DMS 273 (cell line): ENCODE measurements around the gene TFDP1.
A peak's percentile ranks its signal among the peaks of the same experiment; 100 is the strongest.

Experiments used
- DNase-seq: peaks from one replicate; lab custom pipeline; 2025; ENCODE audit not compliant: unreplicated experiment; lab: John Stamatoyannopoulos, UW

The TFDP1 gene

DNA sequence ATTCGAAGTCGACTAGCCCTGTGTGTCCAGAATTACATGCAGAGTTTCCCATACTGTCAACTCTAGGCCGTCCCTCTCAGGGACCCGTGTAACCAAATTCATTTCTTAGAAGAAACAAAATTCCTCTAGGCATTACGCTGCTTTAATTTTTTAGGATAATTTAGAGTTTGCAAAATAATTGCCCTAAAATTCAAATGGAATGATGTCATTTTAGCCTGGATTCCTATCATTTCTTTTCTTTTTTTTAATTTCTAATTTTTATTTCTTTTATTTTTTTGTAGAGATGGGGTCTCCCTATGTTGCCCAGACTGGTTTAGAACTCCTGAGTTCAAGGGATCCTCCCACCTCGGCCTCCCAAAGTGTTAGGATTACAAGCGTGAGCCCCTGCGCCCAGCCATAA is 74.8 kb downstream of the TFDP1 start:
- no peak for DNase-seq

DNA sequence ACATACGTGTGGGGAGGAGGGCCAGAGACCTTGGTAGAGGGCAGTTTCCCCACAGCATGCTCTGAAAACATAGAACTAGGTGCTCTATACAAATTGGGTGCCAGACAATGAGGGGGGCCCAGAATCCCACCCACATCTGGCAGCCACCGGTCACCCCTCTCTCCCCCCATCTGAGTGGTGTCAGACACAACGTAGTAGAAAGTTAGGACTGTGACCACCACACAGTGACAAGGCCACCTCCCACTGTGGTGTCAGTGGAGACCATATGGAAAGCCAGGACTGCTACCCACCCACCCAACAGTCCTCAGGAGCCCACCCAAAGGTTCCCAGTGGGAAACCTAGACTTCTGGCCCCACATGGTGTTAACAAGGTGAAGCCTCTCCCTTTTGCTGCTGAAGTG is 75.5 kb downstream of the TFDP1 start:
- DNase-seq: no peak

DNA sequence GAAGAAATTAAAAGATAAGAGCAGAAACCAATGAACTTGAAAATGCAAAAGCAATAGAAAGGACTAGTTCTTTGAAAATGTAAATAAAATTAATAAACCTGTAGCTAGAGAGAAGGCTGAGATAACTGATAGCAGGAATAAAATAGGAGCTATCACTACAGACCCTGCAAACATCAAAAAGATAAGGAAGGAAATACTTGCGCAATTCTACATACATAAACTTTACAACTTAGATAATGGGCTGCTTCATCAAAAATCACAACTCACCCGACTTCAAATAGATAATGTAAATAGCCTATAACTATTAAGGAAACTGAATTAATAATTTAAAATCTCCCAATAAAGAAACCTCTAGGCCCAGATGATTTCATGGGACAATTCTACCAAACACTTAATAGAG is 77.0 kb downstream of the TFDP1 start:
- DNase-seq: no peak

DNA sequence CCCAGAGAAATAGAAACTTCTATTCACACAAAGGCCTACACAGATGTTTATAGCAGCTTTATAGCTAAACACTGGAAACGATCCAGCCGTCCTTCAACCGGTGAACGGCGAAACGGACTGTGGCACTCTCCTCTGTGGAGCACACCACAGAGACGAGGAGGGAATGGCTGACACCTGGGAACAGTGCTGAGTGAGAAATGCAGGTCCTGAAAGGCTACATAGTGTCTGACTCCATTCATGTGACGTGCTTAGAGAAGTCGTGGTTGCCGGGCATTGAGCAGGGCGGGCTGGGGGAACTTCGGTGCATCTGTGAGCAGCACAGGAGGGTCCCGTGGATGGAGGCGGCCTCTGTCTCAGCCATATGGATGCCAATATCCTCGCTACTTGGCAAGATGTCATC is 79.4 kb downstream of the TFDP1 start:
- DNase-seq: peak; percentile 53

DNA sequence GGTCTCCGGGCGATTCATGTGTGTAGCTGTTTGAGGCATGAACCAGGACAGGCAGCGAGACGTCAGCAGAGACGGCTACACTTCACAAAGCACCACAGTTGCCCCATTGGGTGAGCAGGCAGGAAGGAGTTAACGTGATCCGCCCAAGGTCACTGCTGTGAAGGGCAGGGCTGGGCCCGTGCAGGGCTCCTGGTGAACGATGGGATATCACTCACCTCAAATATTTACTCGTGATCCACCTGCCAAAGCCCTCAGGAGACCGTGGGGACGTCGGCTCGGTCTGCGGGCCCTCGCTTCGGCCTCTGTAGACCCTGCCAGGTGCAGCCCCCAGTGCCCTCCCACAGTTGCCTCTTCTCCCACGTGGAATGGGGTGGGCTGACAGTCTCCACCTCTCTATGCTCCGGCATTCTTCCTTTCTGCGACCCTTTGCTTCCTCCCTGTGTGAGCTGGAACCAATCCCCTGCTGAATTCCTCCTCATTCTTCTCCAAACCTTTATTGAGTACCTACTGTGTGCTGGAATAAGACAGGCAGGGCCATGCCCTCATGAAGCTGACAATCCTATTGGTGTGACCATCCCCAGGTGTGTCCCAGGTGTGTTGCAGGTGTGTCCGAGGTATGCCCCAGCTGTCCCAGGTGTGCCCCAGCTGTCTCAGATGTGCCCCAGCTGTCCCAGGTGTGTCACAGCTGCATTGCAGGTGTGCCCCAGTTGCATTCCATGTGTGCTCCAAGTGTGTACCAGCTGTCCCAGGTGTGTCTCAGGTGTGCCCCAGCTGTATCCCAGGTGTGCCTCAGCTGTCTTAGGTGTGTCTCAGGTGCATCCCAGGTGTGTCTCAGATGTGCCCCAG is 80.4 kb downstream of the TFDP1 start:
- DNase-seq: no peak

DNA sequence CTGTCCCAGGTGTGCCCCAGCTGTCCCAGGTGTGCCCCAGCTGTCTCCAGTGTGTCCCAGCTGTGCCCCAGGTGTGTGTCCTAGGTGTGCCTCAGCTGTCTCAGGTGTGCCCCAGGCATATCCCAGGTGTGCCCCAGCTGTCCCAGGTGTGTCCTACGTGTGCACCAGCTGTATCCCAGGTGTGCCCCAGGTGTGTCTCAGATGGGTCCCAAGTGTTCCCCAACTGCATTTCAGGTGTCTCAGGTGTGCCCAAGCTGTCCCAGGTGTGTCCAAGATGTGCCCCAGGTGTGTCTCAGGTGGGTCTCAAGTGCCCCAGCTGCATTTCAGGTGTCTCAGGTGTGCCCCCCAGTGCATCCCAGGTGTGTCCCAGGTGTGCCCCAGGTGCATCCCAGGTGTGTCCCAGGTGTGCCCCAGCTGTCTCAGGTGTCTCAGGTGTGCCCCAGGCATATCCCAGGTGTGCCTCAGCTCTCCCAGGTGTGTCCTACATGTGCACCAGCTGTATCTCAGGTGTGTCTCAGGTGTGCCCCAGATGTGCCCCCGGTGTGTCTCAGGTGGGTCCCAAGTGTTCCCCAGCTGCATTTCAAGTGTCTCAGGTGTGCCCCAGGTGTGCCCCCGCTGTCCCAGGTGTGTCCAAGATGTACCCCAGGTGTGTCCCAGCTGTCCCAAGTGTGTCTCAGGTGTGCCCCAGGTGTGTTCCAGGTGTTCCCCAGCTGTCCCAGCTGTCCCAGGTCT is 81.2 kb downstream of the TFDP1 start:
- DNase-seq: no peak

DNA sequence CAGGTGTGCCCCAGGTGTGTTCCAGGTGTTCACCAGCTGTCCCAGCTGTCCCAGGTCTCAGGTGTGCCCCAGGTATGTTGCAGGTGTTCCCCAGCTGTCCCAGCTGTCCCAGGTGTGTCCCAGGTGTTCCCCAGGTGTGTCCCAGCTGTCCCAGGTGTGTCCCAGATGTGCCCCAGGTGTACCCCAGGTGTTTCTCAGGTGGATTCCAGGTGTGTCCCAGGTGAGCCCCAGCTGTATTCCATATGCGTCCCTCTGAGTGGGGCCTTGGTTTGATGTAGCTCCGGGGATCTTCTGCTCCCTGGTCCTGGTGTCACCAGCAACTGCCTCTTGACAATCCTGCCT is 81.7 kb downstream of the TFDP1 start:
- DNase-seq: no peak

DNA sequence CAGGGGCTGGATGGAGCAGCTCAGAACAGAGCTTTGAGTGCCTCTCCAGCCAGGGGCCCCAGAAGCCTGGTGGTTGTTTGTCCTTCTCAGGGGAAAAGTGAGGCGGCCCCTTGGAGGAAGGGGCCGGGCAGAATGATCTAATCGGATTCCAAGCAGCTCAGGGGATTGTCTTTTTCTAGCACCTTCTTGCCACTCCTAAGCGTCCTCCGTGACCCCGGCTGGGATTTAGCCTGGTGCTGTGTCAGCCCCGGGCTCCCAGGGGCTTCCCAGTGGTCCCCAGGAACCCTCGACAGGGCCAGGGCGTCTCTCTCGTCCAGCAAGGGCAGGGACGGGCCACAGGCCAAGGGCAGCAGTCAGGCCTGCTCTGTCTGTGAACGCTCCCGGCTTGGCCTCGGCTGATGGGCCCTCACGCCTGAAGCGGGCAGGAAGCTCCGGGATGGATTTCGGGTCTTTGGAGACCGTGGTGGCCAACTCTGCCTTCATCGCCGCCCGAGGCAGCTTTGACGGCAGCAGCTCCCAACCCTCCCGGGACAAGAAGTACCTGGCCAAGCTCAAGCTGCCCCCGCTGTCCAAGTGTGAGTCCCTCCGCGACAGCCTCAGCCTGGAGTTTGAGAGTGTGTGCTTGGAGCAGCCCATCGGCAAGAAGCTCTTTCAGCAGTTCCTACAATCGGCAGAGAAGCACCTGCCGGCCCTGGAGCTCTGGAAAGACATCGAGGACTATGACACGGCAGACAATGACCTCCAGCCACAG is 82.6 kb downstream of the TFDP1 start, which contains the start of gene GRK1:
GRK1 (plus strand) TSS at position 269 of the 751 bp plus-strand sequence; CDS start at position 437, 168 bp downstream.
- peak; percentile 17 for DNase-seq

DNA sequence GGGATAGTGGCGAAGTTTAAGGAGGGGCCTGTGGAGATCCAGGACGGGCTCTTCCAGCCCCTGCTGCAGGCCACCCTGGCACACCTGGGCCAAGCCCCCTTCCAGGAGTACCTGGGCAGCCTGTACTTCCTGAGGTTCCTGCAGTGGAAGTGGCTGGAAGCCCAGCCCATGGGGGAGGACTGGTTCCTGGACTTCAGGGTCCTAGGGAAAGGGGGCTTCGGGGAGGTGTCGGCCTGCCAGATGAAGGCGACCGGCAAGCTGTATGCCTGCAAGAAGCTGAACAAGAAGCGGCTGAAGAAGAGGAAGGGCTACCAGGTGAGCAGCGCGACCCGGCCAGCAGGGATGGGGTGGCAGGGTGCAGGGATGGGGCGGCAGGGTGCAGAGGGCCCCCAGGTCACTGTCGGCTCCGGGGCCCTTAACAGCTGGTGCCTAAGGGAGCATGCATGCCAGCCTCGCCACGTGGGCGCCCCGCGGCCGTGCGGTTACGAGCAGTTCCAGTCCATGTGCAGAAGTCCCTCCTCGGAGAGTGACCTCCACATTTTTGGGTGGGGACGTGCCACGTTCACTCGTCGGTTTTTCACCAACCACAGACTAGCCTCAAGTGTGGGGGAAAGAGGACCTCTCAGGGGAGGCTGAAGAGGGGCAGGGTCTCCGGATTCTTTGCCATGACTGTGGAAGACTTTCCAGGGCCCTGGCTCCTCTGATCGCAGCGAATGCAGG is 83.4 kb downstream of the TFDP1 start:
- no peak for DNase-seq

DNA sequence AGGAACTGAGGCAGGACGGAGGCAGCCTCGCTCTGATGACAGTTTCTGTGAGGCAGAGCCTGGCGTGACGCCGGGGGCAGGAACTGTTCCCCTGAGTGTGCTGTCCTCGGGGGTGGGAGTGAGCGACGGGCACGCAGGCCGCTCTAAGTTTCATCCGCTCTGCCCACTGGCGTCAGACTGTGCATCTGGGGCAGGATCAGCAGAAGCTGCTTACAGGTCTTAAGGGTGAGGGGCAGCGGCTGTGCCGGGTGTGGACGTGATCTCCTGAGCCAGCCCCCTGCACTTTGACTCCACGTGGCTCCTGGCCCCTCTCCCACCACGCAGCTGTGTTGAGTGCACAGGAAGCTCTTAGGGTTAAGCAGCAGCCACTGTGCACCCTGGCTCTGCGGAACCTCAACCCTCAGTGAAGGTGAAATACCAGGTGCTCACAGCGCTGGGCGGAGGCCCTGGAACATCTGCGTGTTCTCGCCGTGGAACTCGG is 84.0 kb downstream of the TFDP1 start:
- no peak for DNase-seq

DNA sequence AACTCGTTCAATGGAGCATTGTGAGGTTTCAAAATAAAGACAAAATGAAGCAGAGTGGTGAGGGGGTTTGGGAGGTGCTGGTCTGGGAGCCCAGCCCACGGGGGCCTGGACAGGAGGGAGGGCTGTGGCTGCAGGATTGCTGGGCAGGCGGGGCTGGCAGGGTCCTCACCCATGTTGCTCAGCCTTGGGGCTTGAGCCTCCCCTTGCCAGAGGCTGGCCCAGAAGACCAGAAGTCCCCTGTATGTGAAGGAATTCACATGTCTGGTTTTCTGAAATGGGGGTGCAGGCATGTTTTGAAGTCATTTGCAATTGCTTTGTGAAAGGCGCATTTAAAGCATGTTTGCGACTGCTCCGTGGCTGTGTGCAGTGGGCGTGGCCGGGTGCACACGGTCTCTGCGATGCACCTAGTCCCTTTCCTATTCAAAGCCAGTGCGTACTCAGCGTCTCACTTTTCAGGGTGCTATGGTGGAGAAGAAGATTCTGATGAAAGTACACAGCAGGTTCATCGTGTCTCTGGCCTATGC is 84.7 kb downstream of the TFDP1 start:
- no peak for DNase-seq

DNA sequence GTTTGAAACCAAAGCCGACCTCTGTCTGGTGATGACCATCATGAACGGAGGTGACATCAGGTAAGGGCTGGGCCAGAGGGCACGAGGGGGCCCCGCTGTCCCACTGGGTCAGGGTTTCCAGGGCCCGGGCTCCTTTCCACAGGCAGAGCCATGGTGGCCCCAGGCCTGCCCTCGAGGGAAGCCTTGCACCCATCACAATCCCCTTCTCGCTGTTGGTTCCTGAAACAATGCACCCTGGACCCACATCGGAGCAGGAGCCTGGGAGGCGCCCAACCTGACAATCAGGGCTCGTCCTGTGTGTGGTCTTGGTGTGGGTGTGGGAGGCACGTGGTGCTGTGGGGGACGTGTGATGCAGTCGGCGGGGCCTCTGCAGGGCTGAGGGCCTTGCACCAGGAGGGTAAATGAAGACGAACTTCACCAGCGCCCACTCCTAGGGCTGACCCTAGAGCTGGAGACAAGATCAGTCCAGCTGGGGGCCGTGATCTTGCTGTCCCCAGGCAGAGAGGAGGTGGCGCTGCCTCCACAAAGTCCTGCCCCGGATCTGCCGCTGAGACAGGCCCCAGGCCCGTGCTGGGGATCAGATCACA is 85.3 kb downstream of the TFDP1 start:
- no peak for DNase-seq

DNA sequence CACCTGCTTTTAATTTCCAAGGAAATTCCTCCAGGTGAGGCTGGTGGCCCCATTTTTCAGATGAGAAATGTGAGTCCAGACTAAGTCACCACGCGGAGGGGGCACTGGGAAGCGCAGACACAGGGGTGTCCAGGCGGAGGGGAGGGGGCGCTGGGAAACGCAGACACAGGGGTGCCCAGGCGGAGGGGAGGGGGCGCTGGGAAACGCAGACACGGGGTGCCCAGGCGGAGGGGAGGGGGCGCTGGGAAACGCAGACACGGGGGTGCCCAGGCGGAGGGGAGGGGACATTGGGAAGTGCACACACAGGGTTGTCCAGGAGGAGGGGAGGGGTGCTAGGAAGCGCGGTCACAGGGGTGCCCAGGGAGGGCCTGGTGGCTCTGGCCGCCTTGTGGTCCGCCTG is 86.0 kb downstream of the TFDP1 start:
- no peak for DNase-seq

DNA sequence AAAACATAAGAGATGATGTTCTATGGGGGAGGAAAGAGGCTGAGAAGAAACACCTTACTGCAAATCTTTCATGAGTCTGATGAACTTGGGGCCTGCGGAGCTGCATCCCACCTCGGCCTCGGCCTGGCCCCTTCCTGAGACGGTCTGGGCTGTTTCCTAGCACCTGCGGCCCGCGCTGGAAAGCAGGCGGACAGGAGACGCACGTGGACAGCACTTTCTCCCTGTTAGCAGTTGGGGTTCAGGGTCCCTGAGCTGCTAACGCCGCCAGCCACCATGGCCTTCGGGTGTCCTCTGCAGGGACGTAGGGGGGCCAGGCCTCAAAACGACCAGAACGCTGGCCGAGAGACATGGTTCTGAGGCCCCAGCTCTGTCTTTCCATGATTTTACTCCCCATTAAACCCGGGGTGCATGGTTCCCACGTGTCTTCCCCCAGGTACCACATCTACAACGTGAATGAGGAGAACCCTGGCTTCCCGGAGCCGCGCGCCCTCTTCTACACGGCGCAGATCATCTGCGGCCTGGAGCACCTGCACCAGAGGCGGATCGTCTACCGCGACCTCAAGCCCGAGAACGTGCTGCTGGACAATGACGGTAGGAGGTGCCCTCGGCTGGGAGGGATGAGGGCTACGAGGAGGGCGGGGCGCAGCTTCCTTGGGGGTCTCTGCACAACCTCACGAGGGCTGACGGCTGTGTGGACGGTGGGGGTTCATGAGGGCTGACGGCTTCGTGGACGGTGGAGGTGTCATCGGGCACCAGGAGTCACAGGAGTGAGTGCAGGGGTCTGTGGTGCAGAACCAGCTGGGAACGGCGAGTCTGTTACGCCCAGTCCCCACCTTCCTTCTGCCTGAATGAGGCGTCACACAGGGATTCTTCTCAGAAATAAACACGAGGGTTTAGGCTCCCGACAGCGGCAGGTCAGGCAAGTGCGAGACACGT is 86.8 kb downstream of the TFDP1 start:
- DNase-seq: no peak

DNA sequence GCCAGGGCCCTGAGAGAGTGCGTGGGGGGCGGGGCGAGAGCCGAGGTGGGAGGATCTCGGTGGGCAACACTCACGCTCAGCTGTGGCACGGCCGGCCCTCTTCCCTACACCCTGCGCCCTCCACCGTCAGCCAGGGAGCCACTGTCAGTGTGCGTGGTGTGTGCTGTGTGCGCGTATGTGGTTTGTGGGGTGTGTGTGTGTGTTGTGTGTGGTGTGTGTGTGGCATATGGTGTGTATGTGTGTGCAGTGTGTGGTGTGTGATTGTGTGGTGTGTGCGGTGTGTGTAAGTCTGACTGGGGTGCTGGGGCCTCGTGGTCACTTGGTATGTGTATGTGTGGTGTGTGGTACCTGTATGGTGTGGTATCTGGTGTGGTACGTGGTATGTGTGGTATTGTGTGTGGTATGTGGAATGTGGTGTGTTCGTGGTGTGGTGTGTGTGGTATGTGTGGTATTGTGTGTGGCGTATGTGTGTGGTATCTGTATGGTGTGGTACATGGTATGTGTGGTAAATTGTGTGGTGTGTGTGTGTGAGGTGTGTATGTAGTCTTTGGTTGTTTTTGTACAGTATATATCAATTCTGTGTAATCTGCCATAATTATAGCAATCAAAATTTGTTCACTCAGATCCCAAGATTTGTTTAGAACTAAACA is 87.6 kb downstream of the TFDP1 start:
- DNase-seq: no peak
